NT2/D1 (cell line): ENCODE data around the gene KITLG.

ENCODE experiments used
- SUZ12 ChIP-seq: IDR thresholded peaks from 2 replicates; pipeline ENCODE4 v1.6.1; 2011; ENCODE audit not compliant: insufficient read length, insufficient read depth; ENCODE audit errors: extremely low read depth
- YY1 ChIP-seq: IDR thresholded peaks from 2 replicates; pipeline ENCODE4 v1.6.1; 2011; ENCODE audit not compliant: insufficient read length, insufficient read depth
- ZNF274 ChIP-seq: IDR thresholded peaks from 2 replicates; pipeline ENCODE4 v1.6.1; 2011; ENCODE audit warnings: mild to moderate bottlenecking, low read depth, low read length

- TF ChIP-seq SUZ12 (no peak), ZNF274 (no peak), YY1 (no peak)
These were observed 18.1 kb downstream of the KITLG start for GRCh38 chr12:88562151-88562550.
